ENCODE measurements around the gene SEMA4B.
"Not testable (repeated sequence)": the region's sequence is repeated elsewhere in the genome, so short reads cannot be mapped to it uniquely, and the experiment has no call there.

SEMA4B gene

DNA sequence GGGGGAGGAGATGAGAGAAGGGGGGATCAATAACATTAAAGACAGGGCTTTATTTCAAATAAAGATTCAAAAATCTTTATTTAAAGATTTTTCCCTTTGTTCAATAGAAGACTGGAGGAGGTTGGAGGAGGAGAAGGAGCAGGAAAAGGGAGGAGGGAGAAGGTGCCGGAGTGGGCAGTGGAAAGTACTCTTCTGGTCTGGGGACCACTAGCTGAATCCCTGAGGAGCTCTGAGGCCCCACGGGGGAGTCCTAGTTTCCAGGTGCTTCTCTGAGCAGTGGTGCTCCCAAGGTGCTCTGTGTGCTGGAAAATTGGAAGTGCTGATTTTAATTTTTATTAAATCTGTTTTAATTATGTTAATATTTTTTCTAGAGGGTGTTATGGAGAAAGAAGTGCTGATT is 19.4 kb upstream of the SEMA4B start:
- DNase-seq, result no peak

DNA sequence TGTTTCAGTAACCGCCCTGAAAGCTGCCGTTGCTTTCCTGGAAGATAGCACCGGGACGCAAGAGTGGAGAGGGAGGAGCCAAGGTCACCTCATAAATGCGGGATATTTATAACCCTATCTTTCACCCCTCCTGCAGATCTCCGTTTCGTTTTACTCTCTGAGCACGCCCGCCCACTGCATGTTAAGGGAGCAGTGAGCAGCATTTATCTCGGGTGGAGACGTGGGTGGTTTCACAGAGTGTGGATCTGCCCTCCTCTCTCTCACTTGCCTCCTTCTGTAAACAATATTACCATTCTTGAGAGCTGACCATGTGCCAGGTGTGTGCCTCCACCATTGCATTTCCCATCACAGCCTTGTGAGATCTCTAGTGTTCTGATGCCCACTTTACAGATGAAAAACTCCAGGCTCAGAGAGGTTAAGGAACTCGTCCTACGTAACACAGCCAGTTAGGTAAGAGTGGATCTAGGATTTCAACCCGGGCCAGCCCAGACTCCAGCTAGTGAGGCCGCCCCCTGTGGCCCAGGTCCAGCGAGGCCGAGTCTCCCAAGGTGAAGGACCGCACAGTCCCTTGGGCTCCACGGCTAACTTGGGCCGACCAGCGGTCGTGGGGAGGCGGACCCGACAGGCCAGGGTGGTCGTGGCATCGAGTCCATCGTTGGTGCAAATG is 16.9 kb upstream of the SEMA4B start:
- DNase-seq, result peak; percentile 89

DNA sequence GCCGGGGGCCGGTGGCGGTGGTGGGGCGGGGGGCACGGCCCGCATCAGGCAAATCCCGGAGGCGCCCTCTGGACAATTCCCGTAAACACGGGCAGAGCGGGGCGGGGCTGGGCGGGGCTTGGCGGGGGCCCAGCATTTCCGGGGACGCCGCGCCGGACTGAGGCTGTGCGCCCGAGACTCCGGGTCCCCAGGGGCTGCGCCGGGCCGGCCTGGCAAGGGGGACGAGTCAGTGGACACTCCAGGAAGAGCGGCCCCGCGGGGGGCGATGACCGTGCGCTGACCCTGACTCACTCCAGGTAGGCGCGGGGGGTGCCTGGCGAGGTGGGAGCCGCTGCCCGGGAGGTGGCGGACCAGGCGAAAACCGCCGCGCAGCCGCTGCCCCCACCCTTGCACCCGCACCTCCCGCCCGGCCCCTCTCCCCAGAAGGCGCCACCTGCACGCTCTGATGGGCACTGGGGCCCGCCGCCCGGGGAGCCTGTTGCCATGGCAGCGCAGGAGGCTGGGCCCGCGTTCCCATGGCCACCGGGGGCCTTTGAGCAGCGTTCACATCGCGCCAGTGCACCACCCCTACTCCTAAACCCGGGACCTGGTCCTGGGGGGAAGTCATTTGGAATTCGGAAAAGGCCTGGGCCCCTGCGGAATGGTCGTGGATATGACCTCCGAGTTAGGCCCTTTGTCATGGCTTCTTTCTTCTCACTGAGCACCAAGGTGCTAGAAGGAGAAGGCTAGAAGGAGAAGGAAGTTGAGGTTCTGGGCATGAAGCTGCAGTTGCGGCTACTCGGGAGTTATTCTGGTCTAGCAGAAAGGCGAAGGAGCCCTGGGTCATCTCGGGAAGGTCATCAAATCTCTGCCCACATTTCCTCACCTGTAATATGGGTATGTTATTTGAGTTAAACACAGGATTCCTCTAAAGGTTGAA is 16.1 kb upstream of the SEMA4B start:
- DNase-seq, result peak; percentile 87

DNA sequence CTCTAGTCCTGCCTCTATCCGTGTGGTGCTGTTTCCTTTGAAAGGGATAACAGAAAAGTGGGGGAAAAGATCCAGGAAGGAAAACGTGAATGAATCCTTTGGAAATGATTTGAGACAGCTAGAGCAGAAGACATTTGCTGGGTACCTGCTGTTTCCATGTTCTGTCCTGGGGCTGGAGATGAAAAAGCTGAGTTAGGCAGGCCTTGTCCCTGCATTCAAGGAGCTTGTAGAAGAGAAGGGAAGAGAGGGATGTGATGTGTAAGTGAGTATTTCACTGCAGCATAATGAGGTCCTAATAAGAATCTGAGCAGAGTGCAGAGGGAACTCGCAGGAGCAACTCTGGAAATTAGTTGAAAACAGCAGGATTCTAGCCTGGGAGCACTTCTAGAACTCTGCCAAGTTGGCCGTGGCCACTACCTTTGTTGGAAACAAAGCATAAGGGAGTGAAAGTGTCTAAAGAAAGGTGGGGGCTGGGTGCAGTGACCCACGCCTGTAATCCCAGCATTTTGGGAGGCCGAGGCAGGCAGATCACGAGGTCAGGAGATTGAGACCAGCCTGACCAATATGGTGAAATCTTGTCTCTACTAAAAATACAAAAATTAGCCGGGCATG is 13.8 kb upstream of the SEMA4B start:
- no peak for DNase-seq

DNA sequence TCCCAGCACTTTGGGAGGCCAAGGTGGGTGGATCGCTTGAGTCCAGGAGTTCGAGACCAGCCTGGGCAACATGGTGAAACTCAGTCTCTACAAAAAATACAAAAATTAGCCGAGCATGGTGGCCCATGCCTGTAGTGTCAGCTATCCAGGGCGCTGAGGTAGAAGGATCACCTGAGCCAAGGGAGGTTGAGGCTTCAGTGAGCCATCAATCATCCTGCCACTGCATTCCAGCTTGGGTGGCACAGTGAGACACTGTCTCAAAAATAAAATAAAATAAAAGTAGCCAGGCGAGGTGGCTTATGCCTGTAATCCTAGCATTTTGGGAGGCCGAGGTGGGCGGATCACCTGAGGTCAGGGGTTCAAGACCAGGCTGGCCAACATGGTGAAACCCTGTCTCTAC is 13.1 kb upstream of the SEMA4B start:
- DNase-seq, result not testable (repeated sequence)

DNA sequence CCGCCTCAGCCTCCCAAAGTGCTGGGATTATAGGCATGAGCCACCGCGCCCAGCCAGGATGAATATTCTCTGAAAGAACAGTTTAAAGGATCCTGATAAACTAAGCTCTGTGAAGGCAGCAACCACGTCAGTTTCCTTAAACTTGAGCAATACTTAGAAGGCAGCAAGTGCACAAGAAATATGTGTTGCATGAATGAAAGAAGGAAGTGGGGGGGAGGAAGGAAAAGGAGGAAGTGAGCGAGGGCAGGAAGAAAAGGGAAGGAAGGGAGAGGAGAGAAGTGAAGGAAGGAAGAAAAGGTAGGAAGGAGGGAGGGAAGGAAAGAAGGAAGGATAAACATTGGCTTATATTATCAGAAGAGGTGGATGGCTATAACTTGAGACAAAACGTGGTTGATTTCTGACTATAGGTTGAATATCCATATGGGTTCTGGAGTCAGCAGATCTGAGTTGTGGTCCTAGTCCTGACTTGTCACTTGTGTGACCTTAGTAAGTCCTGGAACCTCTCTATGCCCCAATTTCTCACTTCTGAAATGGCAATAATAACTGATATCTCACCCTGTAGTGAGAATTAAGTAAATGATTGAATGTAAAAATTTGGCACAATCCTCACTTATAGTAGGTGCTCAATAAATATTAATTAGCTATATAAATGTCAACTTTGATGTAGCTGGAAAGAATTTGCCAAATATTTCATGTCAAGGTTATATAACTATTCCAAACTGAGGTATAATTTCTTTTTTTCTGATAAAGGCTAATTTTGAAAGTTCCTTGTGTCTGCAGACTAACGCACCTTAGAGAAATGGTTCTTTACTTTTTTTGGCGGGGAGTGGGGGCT is 12.0 kb upstream of the SEMA4B start:
- DNase-seq, result no peak

DNA sequence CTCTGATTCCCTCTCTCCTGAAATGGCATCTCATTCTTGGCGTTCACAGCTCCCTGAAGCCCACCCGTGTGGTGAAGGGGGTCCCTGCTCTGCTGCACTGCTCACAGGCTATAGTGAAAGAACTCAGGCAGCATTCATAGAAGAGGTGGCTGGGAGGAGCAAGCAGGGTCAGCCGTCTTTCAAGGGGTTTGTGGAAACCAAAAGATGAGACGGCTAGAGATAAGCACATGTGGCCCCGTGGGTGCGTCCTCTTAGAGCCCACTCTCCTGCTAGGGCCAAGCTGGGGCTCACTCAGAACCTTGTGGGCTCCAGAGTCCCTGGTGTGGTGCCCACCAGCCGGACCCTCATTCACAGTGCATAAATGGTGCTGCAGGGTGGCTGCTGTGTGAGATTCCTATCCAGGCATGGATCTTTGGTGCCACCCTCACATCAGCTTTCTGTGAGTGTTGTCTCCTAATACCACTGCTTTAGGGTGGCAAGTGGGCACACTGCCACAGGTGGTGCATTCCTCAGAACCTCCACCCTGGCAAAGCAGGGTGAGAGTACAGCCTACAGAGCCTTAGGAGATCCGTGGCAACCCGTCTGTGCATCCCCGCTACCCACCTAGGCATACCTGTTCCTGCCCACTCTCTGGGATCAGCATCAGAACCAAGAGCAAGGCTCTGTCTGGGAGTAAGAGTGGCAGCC is 11.2 kb upstream of the SEMA4B start:
- DNase-seq, result no peak

DNA sequence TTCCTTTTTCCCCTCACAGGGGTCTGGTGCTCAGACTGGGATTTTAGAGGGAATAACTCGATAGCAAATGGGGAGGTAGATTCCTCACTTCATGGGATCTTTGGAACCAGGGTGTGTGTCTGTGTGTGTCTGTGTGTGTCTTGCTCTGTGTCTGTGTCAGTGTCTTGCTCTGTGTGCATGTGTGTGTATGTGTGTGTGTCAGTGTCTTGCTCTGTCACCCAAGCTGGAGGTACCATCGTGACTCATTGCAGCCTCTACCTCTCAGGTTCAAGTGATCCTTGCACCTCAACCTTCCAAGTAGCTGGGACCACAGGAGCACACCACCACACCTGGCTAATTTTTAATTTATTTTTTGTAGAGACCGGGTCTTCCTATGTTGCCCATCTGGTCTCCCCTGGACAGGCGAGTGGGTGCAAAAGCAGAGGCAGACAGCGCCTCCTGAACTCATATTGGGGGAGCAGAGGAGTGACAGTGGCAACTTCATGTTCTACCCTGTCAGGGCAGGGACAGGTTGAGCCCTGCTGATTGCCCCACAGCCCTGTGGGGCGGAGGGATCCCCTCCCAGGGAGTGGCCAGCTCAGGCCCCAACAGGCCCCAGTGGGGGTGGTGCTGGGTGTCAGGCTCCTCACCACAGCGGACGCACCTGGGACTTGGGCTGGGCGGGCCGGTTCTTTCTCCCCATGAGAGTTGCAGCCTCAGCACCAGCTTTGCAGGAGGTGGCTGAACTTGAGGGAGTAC is 10.4 kb upstream of the SEMA4B start:
- no peak for DNase-seq

DNA sequence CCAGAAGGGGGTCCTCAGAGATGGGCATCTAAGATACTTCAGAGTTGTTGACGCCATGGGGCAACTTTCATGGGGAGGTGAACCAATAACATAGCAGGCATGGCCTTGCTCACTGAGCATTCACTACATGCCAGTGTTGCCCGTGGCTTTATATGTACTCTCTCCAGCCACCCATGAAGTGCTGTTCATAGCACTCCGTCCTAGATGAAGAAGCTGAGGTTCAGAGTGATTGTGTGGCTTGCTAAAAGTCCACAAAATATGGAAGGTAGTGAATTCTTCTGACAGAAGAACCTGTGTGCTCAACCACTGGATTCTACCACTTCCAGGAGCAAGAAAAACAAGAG is 9.8 kb upstream of the SEMA4B start:
- DNase-seq, result peak; percentile 26

DNA sequence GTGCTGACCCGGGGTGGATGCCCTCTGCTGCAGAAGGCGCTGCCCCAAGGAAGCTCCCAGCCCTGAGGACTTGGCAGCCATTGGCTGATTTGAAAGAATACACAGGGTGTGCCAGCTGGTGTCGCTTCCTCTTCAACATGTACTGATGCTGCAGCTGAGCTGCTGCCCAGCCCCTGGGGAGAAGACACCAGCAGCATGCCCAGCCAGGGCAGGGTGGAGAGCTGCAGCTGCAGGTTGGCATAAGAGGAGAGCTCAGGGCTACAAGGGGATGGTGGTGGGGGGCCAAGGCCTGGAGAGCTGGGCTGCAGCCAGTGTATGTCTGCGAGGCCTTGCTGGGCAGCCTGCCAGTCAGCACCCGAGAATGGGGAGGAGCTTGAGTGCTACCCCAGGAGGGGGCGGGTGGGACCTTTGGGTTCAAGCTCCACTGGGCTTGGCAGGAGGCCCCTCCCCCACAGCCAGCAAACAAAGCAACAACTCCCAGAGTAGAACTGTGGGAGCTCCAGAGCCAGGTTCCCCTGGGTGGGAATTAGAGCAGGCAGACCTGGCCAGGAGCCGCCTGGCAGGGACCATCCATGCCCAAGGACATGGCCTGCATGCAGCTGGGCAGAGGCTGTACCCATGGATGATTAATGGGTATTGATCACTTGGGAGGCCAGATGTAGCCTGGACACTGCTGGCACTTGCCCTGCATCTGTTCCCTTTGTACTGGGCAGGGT is 9.2 kb upstream of the SEMA4B start:
- DNase-seq, result peak; percentile 82

DNA sequence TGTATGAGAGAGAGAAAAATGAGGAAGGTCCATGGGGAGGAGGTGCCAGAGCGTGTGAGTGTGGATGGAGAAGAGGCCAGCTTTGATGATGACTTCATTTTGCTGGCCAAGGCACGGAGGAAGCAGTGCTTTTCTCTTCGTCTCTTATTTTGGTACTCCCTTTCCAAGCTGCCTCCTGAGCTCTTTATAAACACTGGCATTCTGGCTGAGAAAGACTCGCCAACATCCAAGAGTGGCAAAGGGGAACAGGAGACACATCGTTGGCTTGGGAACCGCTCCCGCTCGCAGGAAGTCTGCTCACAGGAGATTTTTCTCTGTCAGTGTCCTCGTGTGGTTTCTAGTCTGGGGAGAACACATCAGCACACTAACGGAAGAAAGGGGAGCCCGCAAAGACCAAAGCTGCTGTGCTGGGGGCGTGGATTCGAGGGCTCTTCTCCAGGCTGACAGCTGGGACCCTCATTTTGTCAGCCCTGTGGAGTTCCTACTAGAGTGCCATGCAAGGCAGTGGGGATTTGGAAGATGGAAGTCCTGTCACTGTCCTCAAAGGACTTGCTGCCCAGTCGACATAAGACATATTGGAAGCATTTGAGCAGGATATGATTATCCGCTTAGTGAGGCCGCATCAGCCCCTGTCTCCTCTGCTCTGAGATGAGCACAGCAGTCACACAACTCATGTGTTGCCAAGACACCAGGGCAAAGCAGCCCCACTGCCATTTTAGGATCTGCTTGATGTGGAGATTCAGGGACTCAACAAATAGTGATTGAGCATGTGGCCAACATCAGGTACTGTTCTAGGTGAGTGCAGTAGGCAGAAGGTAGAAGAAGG is 8.0 kb upstream of the SEMA4B start:
- DNase-seq, result no peak

DNA sequence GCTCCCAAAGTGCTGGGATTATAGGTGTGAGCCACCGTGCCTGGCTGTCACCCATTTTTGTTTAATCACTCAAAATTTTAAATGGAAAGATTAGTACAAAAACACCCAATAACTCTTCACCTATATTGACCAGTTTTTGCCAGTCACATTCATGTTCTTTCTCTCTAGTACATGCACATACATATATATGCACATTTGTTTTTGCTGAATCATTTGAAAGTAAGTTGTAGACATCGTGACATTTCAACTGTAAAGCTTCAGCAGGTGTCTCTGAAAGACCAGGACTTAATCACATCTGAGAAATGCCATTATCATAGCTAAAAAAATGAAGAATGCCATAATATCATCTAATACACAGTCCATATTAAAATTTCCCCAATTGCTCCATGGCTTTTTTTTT is 6.5 kb upstream of the SEMA4B start:
- DNase-seq, result no peak

DNA sequence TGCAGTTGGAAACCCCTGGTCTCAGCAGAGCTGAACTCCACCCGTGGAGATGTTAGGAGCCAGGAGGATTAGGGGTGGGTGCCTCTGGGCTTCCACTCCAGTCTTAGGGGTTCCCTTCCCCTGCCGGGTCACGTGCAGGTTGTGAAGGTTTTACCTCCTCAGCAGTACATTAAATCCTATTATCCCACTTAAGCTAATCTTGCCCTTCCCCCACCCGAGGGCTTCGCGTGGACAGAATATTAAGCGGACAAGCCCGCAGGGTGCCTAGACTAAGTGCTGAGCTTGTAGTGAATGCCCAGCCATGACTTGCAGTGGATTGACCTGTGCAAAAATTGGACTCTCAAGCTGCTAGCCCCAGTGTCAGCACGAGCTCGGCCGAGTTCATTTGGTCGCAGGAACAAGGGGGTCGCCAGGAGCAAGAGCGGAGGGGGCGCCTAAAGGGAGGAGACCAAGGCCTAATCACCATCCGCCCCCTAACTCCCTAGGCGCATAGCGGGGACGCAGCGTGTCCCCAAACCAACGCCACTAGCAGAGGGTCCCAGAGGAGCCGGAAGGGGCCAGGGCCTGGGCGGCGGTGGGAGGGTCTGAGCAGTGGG is 498 bp upstream of the SEMA4B start:
- peak; percentile 33 for DNase-seq

DNA sequence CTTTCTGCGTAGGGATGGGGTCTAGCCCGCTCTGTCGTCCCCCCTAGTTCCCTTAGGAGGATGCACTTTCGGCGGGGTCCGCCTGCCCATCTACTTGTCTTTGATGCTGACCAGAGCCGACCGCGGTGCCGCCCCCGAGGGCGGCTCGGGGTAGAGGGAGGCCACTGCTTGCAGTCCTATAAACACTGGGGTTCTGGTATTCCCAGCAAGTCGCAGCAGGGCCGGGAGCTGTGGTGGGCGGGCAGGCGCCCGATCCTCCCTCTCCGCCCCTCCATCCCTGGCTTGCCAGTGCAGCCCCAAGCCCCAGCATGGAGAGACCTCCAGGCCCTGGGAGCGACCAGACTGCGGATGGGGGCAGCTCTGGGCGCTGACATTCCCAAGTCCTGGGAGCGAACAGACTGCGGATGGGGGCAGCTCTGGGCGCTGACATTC is 830 bp downstream of the SEMA4B start:
- peak; percentile 18 for DNase-seq

DNA sequence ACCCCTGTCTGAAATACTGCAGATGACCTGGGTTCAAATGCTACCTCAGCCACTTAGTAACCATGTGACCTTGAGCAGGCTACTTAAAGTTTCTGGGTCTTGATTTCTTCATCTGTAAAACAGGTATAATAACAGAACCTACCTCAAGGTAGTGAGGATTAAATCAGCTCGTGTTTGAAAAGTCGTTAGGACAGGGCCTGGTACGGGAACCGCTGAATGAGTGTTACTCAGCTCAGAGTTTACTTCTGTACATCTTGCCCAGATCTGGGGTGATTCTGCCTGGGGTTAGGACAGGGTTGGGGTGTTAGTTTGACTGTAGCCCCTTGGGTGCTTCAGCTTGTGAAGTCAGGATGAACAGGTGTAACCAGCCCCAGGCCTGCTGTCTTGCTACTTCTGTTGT is 1.8 kb downstream of the SEMA4B start:
- no peak for DNase-seq

DNA sequence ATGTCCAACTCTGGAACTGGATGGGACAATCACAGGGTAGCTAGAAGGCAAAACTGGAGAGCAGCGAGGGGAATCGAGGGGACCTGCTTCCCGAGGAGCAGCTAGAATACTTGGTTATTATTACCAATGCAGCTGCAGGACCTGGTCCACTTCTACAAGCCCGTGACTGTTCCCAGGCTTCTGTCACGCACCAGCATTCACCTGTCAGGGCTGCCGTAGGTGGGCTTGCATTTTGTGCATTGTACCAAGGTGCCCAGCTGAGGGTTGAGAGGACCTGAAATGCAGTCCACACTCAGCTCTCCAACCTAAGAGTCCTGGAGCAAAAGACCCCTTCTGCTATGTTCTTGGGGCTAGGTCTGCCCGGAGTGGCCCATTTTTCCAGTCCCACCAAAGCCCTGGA is 2.3 kb downstream of the SEMA4B start:
- DNase-seq, result no peak

DNA sequence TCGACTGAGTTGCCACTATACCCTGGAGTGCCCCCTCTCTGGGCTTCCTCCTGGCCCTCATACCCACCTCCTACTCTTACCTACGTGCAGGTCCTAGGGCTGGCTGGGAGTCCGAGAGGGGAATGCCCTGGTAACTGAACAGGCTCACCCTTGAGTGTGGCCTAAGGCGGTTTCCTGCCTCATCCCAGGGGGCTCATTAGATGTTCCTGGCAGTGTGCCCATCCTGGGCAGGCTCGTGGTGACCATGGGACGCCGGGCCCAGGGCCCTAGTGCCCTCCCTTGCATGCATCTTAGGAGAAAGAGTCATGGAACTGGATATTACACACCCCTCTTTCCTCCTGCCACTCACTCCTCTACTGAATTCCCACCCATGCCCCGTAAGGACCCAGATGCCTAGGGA is 2.8 kb downstream of the SEMA4B start:
- DNase-seq, result no peak

DNA sequence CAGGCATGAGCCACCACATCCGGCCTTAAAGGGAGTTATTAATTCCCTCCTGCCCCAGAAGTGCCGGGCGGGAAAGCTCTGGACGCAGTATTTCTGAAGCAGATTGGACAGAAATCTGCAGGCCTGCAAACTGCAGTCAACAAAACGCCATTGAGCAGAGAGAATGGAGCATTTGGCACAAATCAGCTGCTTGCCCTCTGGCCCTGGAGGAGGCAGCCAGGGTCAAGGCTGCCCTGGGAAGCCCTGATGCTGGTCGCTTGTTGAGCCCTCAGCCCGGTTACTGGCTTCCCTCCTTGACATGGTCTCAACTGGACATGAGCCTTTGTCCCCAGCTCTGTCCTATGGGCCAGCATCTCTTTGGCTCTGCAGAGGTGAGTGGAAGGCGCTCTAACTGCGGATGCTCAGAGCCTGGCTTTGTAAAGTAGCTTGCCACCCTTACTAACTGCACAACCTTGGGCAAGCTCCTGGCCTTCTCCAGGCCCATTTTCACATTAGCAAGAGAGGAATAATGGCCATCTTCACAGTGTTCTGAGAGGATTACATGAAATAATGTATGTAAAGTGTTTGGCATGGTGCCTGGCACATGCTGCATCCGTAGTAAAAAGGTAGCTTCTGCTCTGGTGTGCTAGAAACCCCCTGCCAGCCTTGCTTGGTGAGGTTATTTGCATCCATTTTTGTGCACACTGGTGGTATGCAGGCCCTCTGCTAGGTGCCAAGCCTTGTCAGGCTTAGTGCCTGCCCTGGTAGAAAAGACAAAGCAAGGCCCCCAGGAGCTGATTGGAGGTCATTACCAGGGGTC is 4.1 kb downstream of the SEMA4B start:
- DNase-seq, result no peak

DNA sequence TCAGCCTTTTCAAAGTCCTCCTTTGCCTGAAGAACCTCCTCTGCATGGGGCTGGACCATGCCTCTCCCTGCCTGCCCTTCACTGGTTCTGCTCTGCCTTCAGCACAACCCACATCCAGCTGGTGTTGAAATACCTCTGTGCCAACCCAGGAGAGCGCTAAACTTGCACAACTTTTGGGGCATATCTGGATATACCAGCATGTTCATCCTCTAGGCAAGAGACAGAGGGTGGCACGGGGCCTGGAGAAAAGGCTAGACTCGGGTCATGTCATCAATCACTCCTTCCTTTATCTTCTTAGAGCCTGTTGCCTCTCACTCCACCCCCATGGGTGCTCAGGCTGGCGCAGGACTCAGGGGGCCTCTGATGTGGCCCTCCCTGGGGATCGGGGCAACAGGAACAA is 4.8 kb downstream of the SEMA4B start:
- DNase-seq, result no peak
